Breast epithelium (tissue), 4 donors: Measurements from ENCODE around the gene CYP2A6. TPM values are rescaled to one million over a fixed set of nuclear protein-coding genes. Genes with fewer than 3 reads are reported as not detected.
"Not testable (repeated sequence)": the region's sequence is repeated elsewhere in the genome, so short reads cannot be mapped to it uniquely, and the experiment has no call there.

Experiments used
- DNase-seq, 2 donors: peaks; one replicate each; pipeline ENCODE4 v3.0.0-alpha.2; 2019; ENCODE audit warnings: low spot score in 2 of 2
- H3K27ac ChIP-seq, 2 donors: fragments of 200-600 bp; sonication (generic) in 1 of 2; one replicate each; pipeline ENCODE4 v1.5.1; 2016 to 2019; ENCODE audit warnings: mild to moderate bottlenecking in 1 of 2
- H3K27me3 ChIP-seq, 2 donors: fragments of 200-600 bp; sonication (generic) in 1 of 2; one replicate each; pipeline versions ENCODE4 v1.5.1 to v1.6.0; 2017 to 2019; ENCODE audit warnings: control low read depth in 1 of 2, mild to moderate bottlenecking in 1 of 2
- H3K36me3 ChIP-seq: fragments of 200-600 bp; one replicate; pipeline ENCODE4 v1.5.1; 2019
- H3K4me1 ChIP-seq, 2 donors: fragments of 200-600 bp; sonication (generic); one replicate each; pipeline ENCODE4 v1.5.1; 2016 to 2019; ENCODE audit warnings: control low read depth in 1 of 2
- H3K4me3 ChIP-seq, 3 donors: fragments of 200-600 bp; sonication (generic); 1 replicate in 2 of 3; 2 replicates in 1 of 3; pipeline ENCODE4 v1.5.1; 2016 to 2019; ENCODE audit warnings: mild to moderate bottlenecking in 3 of 3, moderate library complexity in 2 of 3
- H3K9me3 ChIP-seq, 2 donors: fragments of 200-600 bp; sonication (generic) in 1 of 2; one replicate each; pipeline ENCODE4 v1.5.1; 2016 to 2019; ENCODE audit warnings: control low read depth in 1 of 2
- POLR2A ChIP-seq: fragments of 450-650 bp; IDR thresholded peaks from one replicate; pipeline ENCODE4 v1.6.1; 2016; ENCODE audit warnings: antibody characterized with exemption, mild to moderate bottlenecking, moderate library complexity
- POLR2AphosphoS5 ChIP-seq, 3 donors: sonication (generic); formaldehyde crosslinking; IDR thresholded peaks; one replicate each; pipeline ENCODE4 v1.6.1; 2017; ENCODE audit warnings: antibody characterized with exemption in 3 of 3
- intact Hi-C: fragments of 100-400 bp; cut with DNase I; formaldehyde crosslinking; loops from one replicate; pipeline ENCODE4 v1.15.1; 2023; ENCODE audit warnings: low total_unique reads
- total RNA-seq, 3 donors: library from RNA; depleted of rRNA; stranded (reverse); fragments of >200 nt; gene quantifications; one replicate each; pipeline ENCODE4 v1.1.0, GENCODE V29; 2016
- TF ChIP-seq, protein P1 (sequence below), 3 donors: fragments of 450-650 bp; IDR thresholded peaks; one replicate each; pipeline ENCODE4 v1.5.1; 2016 to 2017; ENCODE audit warnings: antibody characterized with exemption in 3 of 3, mild to moderate bottlenecking in 3 of 3, moderate library complexity in 3 of 3

CYP2A6 gene
- total RNA-seq, 3 donors from 2014 or later = 0.64 TPM; not detected in 2

- TF ChIP-seq, protein P1, sequence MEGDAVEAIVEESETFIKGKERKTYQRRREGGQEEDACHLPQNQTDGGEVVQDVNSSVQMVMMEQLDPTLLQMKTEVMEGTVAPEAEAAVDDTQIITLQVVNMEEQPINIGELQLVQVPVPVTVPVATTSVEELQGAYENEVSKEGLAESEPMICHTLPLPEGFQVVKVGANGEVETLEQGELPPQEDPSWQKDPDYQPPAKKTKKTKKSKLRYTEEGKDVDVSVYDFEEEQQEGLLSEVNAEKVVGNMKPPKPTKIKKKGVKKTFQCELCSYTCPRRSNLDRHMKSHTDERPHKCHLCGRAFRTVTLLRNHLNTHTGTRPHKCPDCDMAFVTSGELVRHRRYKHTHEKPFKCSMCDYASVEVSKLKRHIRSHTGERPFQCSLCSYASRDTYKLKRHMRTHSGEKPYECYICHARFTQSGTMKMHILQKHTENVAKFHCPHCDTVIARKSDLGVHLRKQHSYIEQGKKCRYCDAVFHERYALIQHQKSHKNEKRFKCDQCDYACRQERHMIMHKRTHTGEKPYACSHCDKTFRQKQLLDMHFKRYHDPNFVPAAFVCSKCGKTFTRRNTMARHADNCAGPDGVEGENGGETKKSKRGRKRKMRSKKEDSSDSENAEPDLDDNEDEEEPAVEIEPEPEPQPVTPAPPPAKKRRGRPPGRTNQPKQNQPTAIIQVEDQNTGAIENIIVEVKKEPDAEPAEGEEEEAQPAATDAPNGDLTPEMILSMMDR (IDR thresholded peaks at IDR 0.05) = no peak
- TF ChIP-seq POLR2AphosphoS5 (IDR thresholded peaks at IDR 0.05) = no peak
- TF ChIP-seq POLR2A = no peak
- Histone ChIP-seq H3K36me3 (no peaks in the 10 kb centered on the region), H3K4me1 (no peaks in the 10 kb centered on the region), H3K4me3 (no peak overlapping the region), H3K27ac (no peak overlapping the region), H3K9me3 (no peaks in the 10 kb centered on the region), H3K27me3 (no peaks in the 10 kb centered on the region)
- no peak for DNase-seq
- intact Hi-C loops = no loop called here
Observed at GRCh38 chr19:40867701-40868100, 17.5 kb upstream of the CYP2A6 start.

DNA sequence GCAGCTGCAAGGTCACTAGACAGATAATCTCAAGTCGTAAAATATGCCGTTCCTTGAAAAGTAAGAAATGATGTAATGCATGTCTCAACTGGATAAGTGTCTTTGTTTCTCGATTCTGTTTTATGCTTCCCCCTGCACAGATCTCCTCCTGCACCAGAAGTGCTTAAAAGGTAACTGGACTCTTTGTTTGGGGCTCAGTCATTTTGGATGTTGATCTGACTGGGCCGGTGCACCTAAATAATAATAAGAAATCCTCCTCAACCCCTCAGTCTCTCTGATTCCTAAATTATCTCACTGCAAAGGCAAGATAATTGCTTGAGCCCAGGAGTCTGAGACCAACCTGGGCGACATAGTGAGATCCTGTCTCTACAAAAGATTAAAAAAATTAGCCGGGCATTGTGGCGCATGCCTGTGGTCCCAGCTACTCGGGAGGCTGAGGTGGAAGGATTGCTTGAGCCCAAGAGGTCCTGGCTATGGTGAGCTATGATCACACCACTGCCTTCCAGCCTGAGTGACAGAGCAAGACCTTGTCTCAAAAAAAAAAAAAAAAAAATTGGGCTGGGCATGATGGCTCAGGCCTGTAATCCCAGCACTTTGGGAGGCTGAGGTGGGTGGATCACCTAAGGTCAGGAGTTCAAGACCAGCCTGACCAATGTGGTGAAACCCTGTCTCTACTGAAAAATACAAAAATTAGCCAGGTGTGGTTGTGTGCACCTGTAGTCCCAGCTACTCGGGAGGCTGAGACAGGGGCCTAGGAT is 14.7 kb upstream of the CYP2A6 start:
- H3K27me3 ChIP-seq, H3K27ac ChIP-seq, DNase-seq, H3K4me3 ChIP-seq, H3K36me3 ChIP-seq, H3K9me3 ChIP-seq, intact Hi-C loops, H3K4me1 ChIP-seq: not testable (repeated sequence)

- TF ChIP-seq, protein P1 (IDR thresholded peaks at IDR 0.05) = no peak
- TF ChIP-seq POLR2AphosphoS5 (IDR thresholded peaks at IDR 0.05) = no peak
- no peak for TF ChIP-seq POLR2A
- Histone ChIP-seq H3K4me3 (no peak overlapping the region), H3K4me1 (no peaks in the 10 kb centered on the region), H3K36me3 (no peaks in the 10 kb centered on the region), H3K27ac (no peak overlapping the region), H3K9me3 (no peaks in the 10 kb centered on the region), H3K27me3 (no peaks in the 10 kb centered on the region)
- intact Hi-C loops = no loop called here
- DNase-seq = no peak
Observed at GRCh38 chr19:40862785-40863184, 12.5 kb upstream of the CYP2A6 start.

GRCh38 chr19:40862333-40862732 is 12.1 kb upstream of the CYP2A6 start:
- intact Hi-C loops = no loop called here
- Histone ChIP-seq H3K9me3 (no peaks in the 10 kb centered on the region), H3K36me3 (no peaks in the 10 kb centered on the region), H3K27me3 (no peaks in the 10 kb centered on the region), H3K27ac (no peak overlapping the region), H3K4me3 (no peak overlapping the region), H3K4me1 (no peaks in the 10 kb centered on the region)
- TF ChIP-seq POLR2A (no peak), POLR2AphosphoS5 (IDR thresholded peaks at IDR 0.05) (no peak)
- TF ChIP-seq, protein P1 (IDR thresholded peaks at IDR 0.05) = no peak
- no peak for DNase-seq

DNA sequence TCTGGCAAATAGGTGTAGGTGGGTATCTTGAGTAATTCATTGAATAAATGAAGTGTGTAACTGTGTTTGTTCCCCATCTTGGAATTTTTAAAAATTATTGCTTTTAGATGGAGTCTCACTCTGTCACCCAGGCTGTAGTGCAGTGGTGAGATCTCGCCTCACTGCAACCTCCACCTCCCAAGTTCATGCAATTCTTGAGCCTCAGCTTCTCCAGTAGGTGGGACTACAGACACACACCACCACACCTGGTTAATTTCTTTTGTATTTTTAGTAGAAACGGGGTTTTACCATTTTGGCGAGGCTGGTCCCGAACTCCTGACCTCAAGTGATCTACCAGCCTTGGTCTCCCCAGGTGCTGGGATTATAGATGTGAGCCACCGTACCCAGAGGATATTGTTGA is 7.9 kb upstream of the CYP2A6 start:
- no peak for DNase-seq
- Histone ChIP-seq H3K4me3 (no peak overlapping the region), H3K27ac (no peak overlapping the region), H3K4me1 (no peaks in the 10 kb centered on the region), H3K36me3 (no peaks in the 10 kb centered on the region), H3K27me3 (no peaks in the 10 kb centered on the region), H3K9me3 (no peaks in the 10 kb centered on the region)
- intact Hi-C loops = no loop called here
- TF ChIP-seq POLR2AphosphoS5 (IDR thresholded peaks at IDR 0.05) = no peak
- TF ChIP-seq POLR2A = no peak
- TF ChIP-seq, protein P1 (IDR thresholded peaks at IDR 0.05) = no peak

DNA sequence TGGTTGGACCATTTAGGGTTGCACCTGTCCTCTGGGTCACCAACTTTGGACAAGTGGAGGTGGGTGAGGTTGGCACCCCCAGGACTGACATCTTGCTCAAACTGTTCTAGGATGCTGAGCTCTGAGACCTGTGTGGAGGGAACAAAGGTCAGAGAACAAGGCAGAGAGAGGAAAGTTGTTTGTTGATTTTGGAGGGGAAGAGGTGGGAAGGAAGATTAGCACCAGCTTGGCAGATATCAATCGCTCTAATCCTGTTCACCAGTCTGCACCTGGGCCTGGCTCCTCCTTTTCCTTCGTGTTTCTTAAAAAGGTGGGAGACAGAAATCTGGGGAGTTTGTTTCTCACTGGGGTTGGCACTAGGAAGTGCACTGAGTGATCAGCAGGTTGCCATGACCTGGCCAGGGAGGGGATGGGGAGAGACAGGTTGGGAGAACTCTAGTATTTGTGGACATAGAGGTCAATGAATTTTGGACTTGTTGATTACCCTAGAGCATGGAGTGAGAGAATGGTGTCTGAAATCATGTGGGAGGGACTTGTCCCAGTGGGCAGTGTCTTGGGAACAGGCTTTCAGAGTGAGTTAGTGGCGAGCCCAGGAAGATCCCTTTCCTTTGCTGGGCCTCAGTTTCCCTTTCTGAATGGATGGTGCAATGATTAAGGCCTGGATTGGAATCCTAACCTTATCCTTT is 2.4 kb upstream of the CYP2A6 start:
- H3K9me3 ChIP-seq, H3K27me3 ChIP-seq, DNase-seq, H3K4me3 ChIP-seq, intact Hi-C loops, H3K4me1 ChIP-seq, H3K27ac ChIP-seq, H3K36me3 ChIP-seq: not testable (repeated sequence)

- H3K27ac ChIP-seq, DNase-seq, H3K9me3 ChIP-seq, intact Hi-C loops, H3K4me1 ChIP-seq, H3K4me3 ChIP-seq, H3K36me3 ChIP-seq, H3K27me3 ChIP-seq: not testable (repeated sequence)
Observed at GRCh38 chr19:40846722-40847121, 3.5 kb downstream of the CYP2A6 start.

DNA sequence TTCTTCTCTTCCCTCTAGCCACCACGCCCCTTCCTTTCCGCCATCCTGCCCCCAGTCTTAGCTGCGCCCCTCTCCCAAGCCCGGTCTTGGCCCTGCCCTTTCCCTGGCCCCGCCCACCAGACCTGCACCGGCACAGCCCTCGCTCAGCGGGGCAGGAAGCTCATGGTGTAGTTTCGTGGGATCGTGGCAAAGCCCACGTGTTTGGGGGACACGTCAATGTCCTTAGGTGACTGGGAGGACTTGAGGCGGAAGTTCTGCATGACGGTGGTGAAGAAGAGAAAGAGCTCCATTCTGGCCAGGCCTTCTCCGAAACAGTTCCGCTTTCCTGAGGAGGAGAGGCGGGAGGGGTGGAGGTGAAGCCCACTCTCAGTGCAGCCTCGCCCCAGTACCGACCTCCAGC is 6.6 kb downstream of the CYP2A6 start:
- H3K9me3 ChIP-seq, H3K4me1 ChIP-seq, H3K27ac ChIP-seq, DNase-seq, intact Hi-C loops, H3K36me3 ChIP-seq, H3K27me3 ChIP-seq: not testable (repeated sequence)
- peak overlapping the region in 2 of 3 donors; percentile 28 to 39 for H3K4me3 ChIP-seq
